GM23338 (cell line): ENCODE measurements around the gene PAFAH2.

Source experiments
- CREB1 ChIP-seq: fragments of 250-450 bp; sonication (Bioruptor Pico); IDR thresholded peaks from 2 replicates; pipeline ENCODE4 v1.5.0; 2020; ENCODE audit warnings: low read depth, mild to moderate bottlenecking, moderate library complexity
- CTCF ChIP-seq, 2 experiments: fragments of 200-600 bp in 1 of 2; sonication (generic) in 1 of 2; conservative IDR thresholded peaks; 2 replicates each; pipeline versions ENCODE4 v1.5.1 to v1.6.1; 2016 to 2017; ENCODE audit warnings: antibody characterized with exemption in 2 of 2, low read depth in 2 of 2, mild to moderate bottlenecking in 2 of 2, moderate library complexity in 1 of 2
- ETS1 ChIP-seq: IDR thresholded peaks from 2 replicates; pipeline ENCODE4 v1.6.1; 2016; ENCODE audit warnings: antibody characterized with exemption
- EZH2 ChIP-seq: fragments of 200-600 bp; sonication (generic); IDR thresholded peaks from one replicate; pipeline ENCODE4 v1.8.0; 2017; ENCODE audit warnings: antibody characterized with exemption, mild to moderate bottlenecking, low read depth; ENCODE audit not compliant: unreplicated experiment
- EZH2phosphoT487 ChIP-seq: fragments of 200-600 bp; sonication (generic); IDR thresholded peaks from one replicate; pipeline ENCODE4 v1.8.1; 2018; ENCODE audit warnings: antibody characterized with exemption; ENCODE audit not compliant: unreplicated experiment
- JUNB ChIP-seq: IDR thresholded peaks from one replicate; pipeline ENCODE4 v1.6.1; 2016; ENCODE audit warnings: antibody characterized with exemption; ENCODE audit not compliant: unreplicated experiment
- NANOG ChIP-seq: IDR thresholded peaks from 2 replicates; pipeline ENCODE4 v1.6.1; 2016; ENCODE audit warnings: antibody characterized with exemption, borderline replicate concordance
- POLR2AphosphoS5 ChIP-seq: IDR thresholded peaks from 2 replicates; pipeline ENCODE4 v1.6.1; 2016; ENCODE audit warnings: antibody characterized with exemption, low read depth
- REST ChIP-seq: IDR thresholded peaks from one replicate; pipeline ENCODE4 v1.6.1; 2018; ENCODE audit warnings: antibody characterized with exemption; ENCODE audit not compliant: unreplicated experiment
- ZNF462 ChIP-seq: fragments of 250-450 bp; sonication (Bioruptor Pico); IDR thresholded peaks from 2 replicates; pipeline ENCODE4 v1.5.0; 2020; ENCODE audit warnings: mild to moderate bottlenecking, moderate library complexity

- TF ChIP-seq CTCF (conservative IDR thresholded peaks at IDR 0.05; ENCODE audit: low read depth in 2 of 2), result no peak
- no peak for TF ChIP-seq EZH2
- TF ChIP-seq JUNB, result no peak
- TF ChIP-seq ZNF462 (CRISPR knock-in tag), result no peak
- no peak for TF ChIP-seq POLR2AphosphoS5
- TF ChIP-seq NANOG, result no peak
- no peak for TF ChIP-seq REST
- TF ChIP-seq ETS1, result no peak
- TF ChIP-seq CREB1 (CRISPR knock-in tag), result no peak
- no peak for TF ChIP-seq EZH2phosphoT487
Measured at GRCh38 chr1:26010825-26011224, 13.0 kb upstream of the PAFAH2 start.
